MM.1S (cell line): ENCODE measurements around the gene PTPRG.

Experiments
- DNase-seq: peaks from one replicate; pipeline ENCODE4 v3.0.0-alpha.2; 2015
- H2AFZ ChIP-seq: fragments of 300-600 bp; sonication (generic); 2 replicates; pipeline ENCODE4 v1.6.0; 2016; ENCODE audit warnings: antibody characterized with exemption, low read length
- H3F3A ChIP-seq: fragments of 300-600 bp; sonication (generic); 2 replicates; pipeline ENCODE4 v1.6.1; 2016; ENCODE audit warnings: mild to moderate bottlenecking, antibody characterized with exemption, low read length, moderate library complexity, mixed read lengths; ENCODE audit not compliant: insufficient read depth
- H3K27ac ChIP-seq: fragments of 300-600 bp; sonication (generic); 2 replicates; pipeline ENCODE4 v1.5.1; 2016; ENCODE audit warnings: mild to moderate bottlenecking, low read length
- H3K27me3 ChIP-seq: fragments of 300-600 bp; sonication (generic); replicated peaks from 2 replicates; pipeline ENCODE4 v1.6.0; 2016; ENCODE audit warnings: low read length; ENCODE audit not compliant: insufficient read depth
- H3K36me3 ChIP-seq: fragments of 300-600 bp; sonication (generic); replicated peaks from 2 replicates; pipeline ENCODE4 v1.6.1; 2016; ENCODE audit warnings: mild to moderate bottlenecking, low read length, mixed read lengths; ENCODE audit not compliant: insufficient read depth
- H3K4me1 ChIP-seq: fragments of 300-600 bp; sonication (generic); 2 replicates; pipeline ENCODE4 v1.6.1; 2016; ENCODE audit warnings: low read length, mixed read lengths
- H3K4me2 ChIP-seq: fragments of 300-600 bp; sonication (generic); 2 replicates; pipeline ENCODE4 v1.6.0; 2016; ENCODE audit warnings: low read depth, low read length
- H3K4me3 ChIP-seq: fragments of 300-600 bp; sonication (generic); 2 replicates; pipeline ENCODE4 v1.5.1; 2016; ENCODE audit warnings: low read length, mixed read lengths
- H3K79me2 ChIP-seq: fragments of 300-600 bp; sonication (generic); 2 replicates; pipeline ENCODE4 v1.6.1; 2016; ENCODE audit warnings: mixed run types, low read length, mixed read lengths
- H3K9ac ChIP-seq: fragments of 300-600 bp; sonication (generic); 2 replicates; pipeline ENCODE4 v1.6.1; 2016; ENCODE audit warnings: low read length, mixed read lengths
- H3K9me2 ChIP-seq: fragments of 300-600 bp; sonication (generic); replicated peaks from 2 replicates; pipeline ENCODE4 v1.6.1; 2016; ENCODE audit warnings: mild to moderate bottlenecking, low read length, mixed read lengths; ENCODE audit not compliant: insufficient read depth
- H3K9me3 ChIP-seq: fragments of 300-600 bp; sonication (generic); replicated peaks from 2 replicates; pipeline ENCODE4 v1.6.1; 2016; ENCODE audit warnings: mild to moderate bottlenecking, low read length, mixed read lengths; ENCODE audit not compliant: insufficient read depth
- H4K20me1 ChIP-seq: fragments of 300-600 bp; sonication (generic); 2 replicates; pipeline ENCODE4 v1.6.1; 2016; ENCODE audit warnings: mild to moderate bottlenecking, low read length, moderate library complexity, mixed read lengths; ENCODE audit not compliant: insufficient read depth
- CTCF ChIP-seq: fragments of 300-600 bp; sonication (generic); IDR thresholded peaks from 2 replicates; pipeline ENCODE4 v1.5.1; 2016; ENCODE audit warnings: antibody characterized with exemption, low read length, mixed read lengths
- EZH2 ChIP-seq: fragments of 300-600 bp; sonication (generic); optimal IDR thresholded peaks from 2 replicates; pipeline ENCODE3; 2017; ENCODE audit warnings: low read depth, mild to moderate bottlenecking, antibody characterized with exemption, low read length, mixed read lengths
- EZH2phosphoT487 ChIP-seq: fragments of 300-600 bp; sonication (generic); IDR thresholded peaks from 2 replicates; pipeline ENCODE4 v1.6.1; 2018; ENCODE audit warnings: antibody characterized with exemption, low read length

The PTPRG gene

DNA sequence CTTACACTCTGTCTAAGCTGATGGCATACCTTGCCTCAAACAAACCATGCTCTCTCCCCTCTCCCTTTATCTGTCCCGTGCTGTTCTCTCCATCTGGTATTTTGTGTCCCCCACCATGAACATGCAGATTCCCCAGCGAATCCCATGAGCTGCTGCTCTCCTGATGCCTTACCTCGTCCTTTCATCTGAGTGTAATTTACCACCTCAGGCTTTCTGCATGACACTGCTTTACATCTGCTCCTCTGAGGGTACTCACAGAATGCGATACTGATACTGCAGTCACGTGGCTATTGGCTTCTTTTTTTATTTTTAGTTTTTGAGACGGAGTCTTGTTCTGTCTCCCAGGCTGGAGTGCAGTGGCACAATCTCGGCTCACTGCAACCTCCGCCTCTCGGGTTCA, 341.7 kb downstream of the PTPRG start:
- Histone ChIP-seq H3K9me2 (no peaks in the 10 kb centered on the region), H3K9me3 (no peaks in the 10 kb centered on the region), H3F3A (no peaks in the 10 kb centered on the region), H3K4me3 (no peak overlapping the region), H4K20me1 (no peaks in the 10 kb centered on the region), H3K4me1 (no peaks in the 10 kb centered on the region), H3K9ac (no peak overlapping the region), H2AFZ (no peak overlapping the region), H3K36me3 (no peaks in the 10 kb centered on the region), H3K27me3 (no peaks in the 10 kb centered on the region), H3K4me2 (no peak overlapping the region), H3K79me2 (no peaks in the 10 kb centered on the region), H3K27ac (no peak overlapping the region)
- TF ChIP-seq EZH2phosphoT487 (no peak), EZH2 (no peak), CTCF (no peak)
- DNase-seq = no peak

GRCh38 chr3:61903931-61904657, 342.7 kb downstream of the PTPRG start:
- no peaks in the 10 kb centered on the region for H3K4me1 ChIP-seq
- no peak overlapping the region for H3K27ac ChIP-seq
- H3K9me2 ChIP-seq = no peaks in the 10 kb centered on the region
- H3K27me3 ChIP-seq = no peaks in the 10 kb centered on the region
- H3K4me3 ChIP-seq = no peak overlapping the region
- DNase-seq = no peak
- H3K9me3 ChIP-seq = no peaks in the 10 kb centered on the region
- no peak overlapping the region for H3K4me2 ChIP-seq
- H2AFZ ChIP-seq = no peak overlapping the region
- H4K20me1 ChIP-seq = no peaks in the 10 kb centered on the region
- no peak for TF ChIP-seq EZH2
- TF ChIP-seq EZH2phosphoT487 = no peak
- H3K9ac ChIP-seq = no peak overlapping the region
- H3K79me2 ChIP-seq = no peaks in the 10 kb centered on the region
- no peaks in the 10 kb centered on the region for H3F3A ChIP-seq
- H3K36me3 ChIP-seq = no peaks in the 10 kb centered on the region

- no peaks in the 10 kb centered on the region for H3K9me3 ChIP-seq
- H3K9me2 ChIP-seq = no peaks in the 10 kb centered on the region
- no peak for DNase-seq
- H3K4me3 ChIP-seq = no peak overlapping the region
- no peak for TF ChIP-seq EZH2
- TF ChIP-seq CTCF = no peak
- no peak for TF ChIP-seq EZH2phosphoT487
- no peak overlapping the region for H2AFZ ChIP-seq
- H3K27ac ChIP-seq = no peak overlapping the region
- H3K36me3 ChIP-seq = no peaks in the 10 kb centered on the region
- H3F3A ChIP-seq = no peaks in the 10 kb centered on the region
- no peaks in the 10 kb centered on the region for H3K4me1 ChIP-seq
- H3K9ac ChIP-seq = no peak overlapping the region
- no peaks in the 10 kb centered on the region for H4K20me1 ChIP-seq
- H3K27me3 ChIP-seq = no peaks in the 10 kb centered on the region
- no peak overlapping the region for H3K4me2 ChIP-seq
- H3K79me2 ChIP-seq = 0 out of 2 replicates have a peak, but pooled peaks cover 3% of the 10 kb centered on the region
Measured at GRCh38 chr3:61907210-61907795, 345.9 kb downstream of the PTPRG start.

- DNase-seq = no peak
- Histone ChIP-seq H3K9me2 (no peaks in the 10 kb centered on the region), H3K4me3 (no peak overlapping the region), H3K36me3 (no peaks in the 10 kb centered on the region), H3K4me2 (no peak overlapping the region), H3K9me3 (no peaks in the 10 kb centered on the region), H3K4me1 (no peaks in the 10 kb centered on the region), H4K20me1 (no peaks in the 10 kb centered on the region), H3F3A (no peaks in the 10 kb centered on the region), H3K27ac (no peak overlapping the region), H3K27me3 (no peaks in the 10 kb centered on the region), H3K9ac (no peak overlapping the region), H3K79me2 (0 out of 2 replicates have a peak, but pooled peaks cover 3% of the 10 kb centered on the region), H2AFZ (no peak overlapping the region)
- TF ChIP-seq EZH2phosphoT487 (no peak), CTCF (no peak), EZH2 (no peak)
Measured at GRCh38 chr3:61908382-61908781, 347.0 kb downstream of the PTPRG start.
